Loucy (cell line): ENCODE results near the gene GLB1L.

Experiments used
- H2AFZ ChIP-seq: fragments of 200-600 bp; sonication (generic); 2 replicates; pipeline ENCODE4 v1.6.0; 2016; ENCODE audit warnings: antibody characterized with exemption, mild to moderate bottlenecking, low read length, moderate library complexity
- H3F3A ChIP-seq: fragments of 200-600 bp; 2 replicates; pipeline ENCODE4 v1.6.0; 2016; ENCODE audit warnings: antibody characterized with exemption, low read depth, mild to moderate bottlenecking
- H3K27me3 ChIP-seq: fragments of 200-600 bp; sonication (generic); 2 replicates; pipeline ENCODE4 v1.6.1; 2014; ENCODE audit warnings: low read length, mild to moderate bottlenecking; ENCODE audit not compliant: insufficient read depth, poor library complexity, severe bottlenecking
- H3K36me3 ChIP-seq: fragments of 200-600 bp; sonication (generic); 2 replicates; pipeline ENCODE4 v1.6.1; 2016; ENCODE audit warnings: low read length; ENCODE audit not compliant: insufficient read depth
- H3K4me1 ChIP-seq: fragments of 200-600 bp; sonication (generic); 2 replicates; pipeline ENCODE4 v1.5.1; 2014; ENCODE audit warnings: low read length, mild to moderate bottlenecking; ENCODE audit not compliant: insufficient read depth, poor library complexity, severe bottlenecking
- H3K4me2 ChIP-seq: fragments of 200-600 bp; sonication (generic); 2 replicates; pipeline ENCODE4 v1.6.0; 2014; ENCODE audit warnings: antibody characterized with exemption, low read length, low read depth, mild to moderate bottlenecking; ENCODE audit not compliant: poor library complexity, severe bottlenecking
- H3K4me3 ChIP-seq: fragments of 200-600 bp; sonication (generic); 2 replicates; pipeline ENCODE4 v1.5.1; 2014; ENCODE audit warnings: low read length, mild to moderate bottlenecking, mixed read lengths; ENCODE audit not compliant: poor library complexity, severe bottlenecking
- H3K79me2 ChIP-seq: fragments of 200-600 bp; sonication (generic); 2 replicates; pipeline ENCODE4 v1.6.1; 2014; ENCODE audit warnings: low read length; ENCODE audit not compliant: insufficient read depth
- H3K9ac ChIP-seq: fragments of 200-600 bp; sonication (generic); 2 replicates; pipeline ENCODE4 v1.6.0; 2014; ENCODE audit warnings: mild to moderate bottlenecking, low read depth, low read length, moderate library complexity; ENCODE audit not compliant: poor library complexity, severe bottlenecking
- H3K9me2 ChIP-seq: fragments of 200-600 bp; sonication (generic); replicated peaks from 2 replicates; pipeline ENCODE4 v1.6.1; 2016; ENCODE audit warnings: low read depth, low read length, mixed read lengths
- H3K9me3 ChIP-seq: fragments of 200-600 bp; sonication (generic); 2 replicates; pipeline ENCODE4 v1.6.1; 2014; ENCODE audit warnings: mild to moderate bottlenecking, antibody characterized with exemption, low read length, low read depth; ENCODE audit not compliant: insufficient read depth
- H4K20me1 ChIP-seq: fragments of 200-600 bp; sonication (generic); 2 replicates; pipeline ENCODE4 v1.6.0; 2014; ENCODE audit warnings: antibody characterized with exemption, low read length, mild to moderate bottlenecking; ENCODE audit not compliant: insufficient read depth, poor library complexity, severe bottlenecking
- EZH2phosphoT487 ChIP-seq: fragments of 200-600 bp; IDR thresholded peaks from 2 replicates; pipeline ENCODE4 v1.6.1; 2018; ENCODE audit warnings: antibody characterized with exemption, mild to moderate bottlenecking, moderate library complexity, borderline replicate concordance
- TF ChIP-seq, protein P1 (sequence below): fragments of 200-600 bp; sonication (generic); conservative IDR thresholded peaks from 2 replicates; pipeline ENCODE4 v1.5.1; 2014; ENCODE audit warnings: mild to moderate bottlenecking, antibody characterized with exemption, low read length

GLB1L gene

DNA sequence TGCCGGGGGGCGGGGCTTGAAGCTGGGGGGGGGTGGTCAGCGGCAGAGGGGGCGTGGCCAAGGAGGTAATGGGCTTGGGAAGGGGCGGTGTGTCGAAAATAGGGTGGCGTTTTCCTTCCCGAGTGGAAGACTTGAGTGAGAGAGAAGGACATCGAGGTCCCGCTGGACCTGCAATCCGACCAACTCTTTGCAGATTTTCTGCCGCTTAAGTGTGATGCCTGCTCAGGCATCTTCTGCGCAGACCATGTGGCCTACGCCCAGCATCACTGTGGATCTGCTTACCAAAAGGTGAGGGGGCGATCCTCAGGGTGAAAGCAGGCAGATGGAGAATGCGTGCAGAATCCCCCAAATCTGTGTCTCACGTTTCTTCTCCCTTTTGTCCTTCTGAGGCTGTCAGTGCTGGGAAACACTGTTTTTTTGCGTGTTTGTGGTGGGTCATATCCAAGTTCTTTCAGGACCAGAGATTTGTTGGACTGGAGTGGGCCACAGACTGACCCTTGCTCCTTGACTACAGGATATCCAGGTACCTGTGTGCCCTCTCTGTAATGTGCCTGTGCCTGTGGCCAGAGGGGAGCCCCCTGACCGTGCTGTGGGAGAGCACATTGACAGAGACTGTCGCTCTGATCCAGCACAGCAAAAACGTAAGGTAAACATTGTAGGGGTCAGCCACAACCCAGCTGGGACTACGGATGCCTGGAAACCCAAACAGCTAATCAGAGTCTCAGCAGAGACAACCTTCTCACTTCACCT lies 37.9 kb downstream of the GLB1L start:
- no peaks in the 10 kb centered on the region for H3K27me3 ChIP-seq
- H3K9ac ChIP-seq: peak overlapping the region; percentile 87
- peaks cover 4% of the 10 kb centered on the region for H4K20me1 ChIP-seq
- TF ChIP-seq EZH2phosphoT487: no peak
- TF ChIP-seq, protein P1, sequence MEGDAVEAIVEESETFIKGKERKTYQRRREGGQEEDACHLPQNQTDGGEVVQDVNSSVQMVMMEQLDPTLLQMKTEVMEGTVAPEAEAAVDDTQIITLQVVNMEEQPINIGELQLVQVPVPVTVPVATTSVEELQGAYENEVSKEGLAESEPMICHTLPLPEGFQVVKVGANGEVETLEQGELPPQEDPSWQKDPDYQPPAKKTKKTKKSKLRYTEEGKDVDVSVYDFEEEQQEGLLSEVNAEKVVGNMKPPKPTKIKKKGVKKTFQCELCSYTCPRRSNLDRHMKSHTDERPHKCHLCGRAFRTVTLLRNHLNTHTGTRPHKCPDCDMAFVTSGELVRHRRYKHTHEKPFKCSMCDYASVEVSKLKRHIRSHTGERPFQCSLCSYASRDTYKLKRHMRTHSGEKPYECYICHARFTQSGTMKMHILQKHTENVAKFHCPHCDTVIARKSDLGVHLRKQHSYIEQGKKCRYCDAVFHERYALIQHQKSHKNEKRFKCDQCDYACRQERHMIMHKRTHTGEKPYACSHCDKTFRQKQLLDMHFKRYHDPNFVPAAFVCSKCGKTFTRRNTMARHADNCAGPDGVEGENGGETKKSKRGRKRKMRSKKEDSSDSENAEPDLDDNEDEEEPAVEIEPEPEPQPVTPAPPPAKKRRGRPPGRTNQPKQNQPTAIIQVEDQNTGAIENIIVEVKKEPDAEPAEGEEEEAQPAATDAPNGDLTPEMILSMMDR: no peak
- H3K4me1 ChIP-seq: peaks cover 18% of the 10 kb centered on the region
- peaks cover 9% of the 10 kb centered on the region; the same call in 1 of the 2 replicates for H3K79me2 ChIP-seq
- H3K9me2 ChIP-seq: no peaks in the 10 kb centered on the region
- peak overlapping the region; percentile 100 for H3K4me2 ChIP-seq
- H3F3A ChIP-seq: 0 out of 2 replicates have a peak, but pooled peaks cover 5% of the 10 kb centered on the region
- peak overlapping the region; percentile 93 for H2AFZ ChIP-seq
- H3K9me3 ChIP-seq: peaks cover 4% of the 10 kb centered on the region; the same call in 1 of the 2 replicates
- H3K36me3 ChIP-seq: no peaks in the 10 kb centered on the region
- H3K4me3 ChIP-seq: peak overlapping the region; percentile 90

DNA sequence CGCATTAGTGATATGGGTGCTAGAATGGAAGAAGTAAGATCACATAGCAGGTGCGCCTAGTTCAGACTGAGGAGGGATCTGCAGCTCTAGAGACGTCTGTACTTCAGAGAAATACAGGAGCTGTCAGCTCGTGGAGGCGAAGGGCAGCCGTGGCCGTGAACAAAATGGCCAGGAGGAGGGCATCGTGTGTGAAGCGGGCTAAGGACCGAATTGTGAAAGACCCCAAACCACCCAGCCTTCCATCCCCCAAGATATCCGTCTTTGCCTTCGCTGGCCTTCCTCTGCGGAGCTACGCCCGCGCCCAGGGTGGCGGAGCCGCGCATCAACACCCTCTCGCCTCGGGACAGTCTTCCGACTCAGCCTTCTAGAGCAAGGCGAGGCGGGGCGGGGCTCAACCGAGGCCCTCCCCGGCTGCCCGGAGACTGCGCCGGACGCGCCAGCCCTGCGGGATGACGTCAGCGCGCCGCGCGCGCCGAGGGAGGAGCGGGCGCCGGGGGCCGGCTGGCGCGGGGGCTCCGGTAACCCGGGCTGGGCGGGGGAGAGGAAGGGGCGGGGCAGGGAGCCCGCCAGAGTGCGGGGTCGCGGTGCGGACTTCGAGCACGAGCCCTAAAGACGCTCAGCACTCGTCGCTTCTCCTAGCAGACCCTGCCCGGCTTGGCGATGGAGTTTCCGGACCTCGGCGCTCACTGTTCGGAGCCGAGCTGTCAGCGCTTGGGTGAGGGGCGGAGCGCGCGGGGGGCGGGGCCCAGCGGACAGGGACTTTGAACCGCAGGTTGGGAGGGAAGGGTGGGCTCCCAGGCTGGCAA lies 38.7 kb downstream of the GLB1L start, which contains the start of gene ZFAND2B:
ZFAND2B (plus strand) TSS at position 455 of the 806 bp plus-strand sequence; CDS start at position 661, 206 bp downstream.
- Histone ChIP-seq H3K9me3 (peaks cover 8% of the 10 kb centered on the region; the same call in 1 of the 2 replicates), H3K4me1 (peaks cover 18% of the 10 kb centered on the region), H3K9ac (peak within 1 kb of the TSS; percentile 87), H4K20me1 (peaks cover 4% of the 10 kb centered on the region), H3K4me2 (peak within 1 kb of the TSS; percentile 100), H3K9me2 (no peaks in the 10 kb centered on the region), H3K4me3 (peak within 1 kb of the TSS; percentile 90), H3K36me3 (no peaks in the 10 kb centered on the region), H3K79me2 (peaks cover 9% of the 10 kb centered on the region; the same call in 1 of the 2 replicates), H3F3A (0 out of 2 replicates have a peak, but pooled peaks cover 5% of the 10 kb centered on the region), H3K27me3 (no peaks in the 10 kb centered on the region), H2AFZ (peak within 1 kb of the TSS; percentile 93)
- TF ChIP-seq, protein P1: no peak
- no peak for TF ChIP-seq EZH2phosphoT487

DNA sequence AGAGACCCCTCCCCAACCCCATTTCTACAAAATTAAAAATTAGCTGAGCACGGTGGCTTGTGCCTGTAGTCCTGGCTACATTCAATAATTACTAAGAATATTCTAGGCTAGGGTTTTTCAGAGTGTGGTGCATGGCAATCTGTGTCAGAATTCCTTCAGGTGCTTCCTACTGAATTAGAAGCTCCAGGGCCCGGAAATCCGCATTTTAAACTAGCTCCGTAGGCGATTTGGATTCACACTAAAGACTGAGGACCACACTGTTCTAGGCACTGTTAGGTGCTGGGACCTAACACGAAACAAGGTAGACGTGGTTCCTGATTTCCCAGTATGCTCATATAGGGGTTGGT lies 39.3 kb downstream of the GLB1L start:
- H3K27me3 ChIP-seq: no peaks in the 10 kb centered on the region
- 0 out of 2 replicates have a peak, but pooled peaks cover 5% of the 10 kb centered on the region for H3F3A ChIP-seq
- H3K4me3 ChIP-seq: peak overlapping the region; percentile 90
- H3K9me3 ChIP-seq: peaks cover 8% of the 10 kb centered on the region; the same call in 1 of the 2 replicates
- H3K36me3 ChIP-seq: no peaks in the 10 kb centered on the region
- no peaks in the 10 kb centered on the region for H3K9me2 ChIP-seq
- H3K79me2 ChIP-seq: peaks cover 9% of the 10 kb centered on the region; the same call in 1 of the 2 replicates
- peaks cover 4% of the 10 kb centered on the region for H4K20me1 ChIP-seq
- peak overlapping the region; percentile 99 for H3K4me2 ChIP-seq
- peaks cover 18% of the 10 kb centered on the region for H3K4me1 ChIP-seq
- TF ChIP-seq EZH2phosphoT487: no peak
- TF ChIP-seq, protein P1: no peak
- peak overlapping the region; percentile 87 for H3K9ac ChIP-seq
- peak overlapping the region; percentile 90 for H2AFZ ChIP-seq
